IMR-90 (cell line): ENCODE results near the gene SIN3B. TPM values are rescaled to one million over a fixed set of nuclear protein-coding genes. Genes with fewer than 3 reads are reported as not detected.

ENCODE experiments used
- ATAC-seq: fragments of 200-7000 bp; cut with Tn5 transposase; 2 replicates; pipeline ENCODE4 v1.9.1; 2020; ENCODE audit warnings: low read depth, mild to moderate bottlenecking, moderate library complexity
- BruUV-seq: library from RNA; stranded (reverse); fragments of 400-500 nt; replicated peaks from 2 replicates; lab custom pipeline; 2021; lab: Mats Ljungman, UMichigan
- CTCF ChIA-PET: fragments of 300-600 bp; formaldehyde crosslinking; extraction: SDS; loops from one replicate; lab custom pipeline; 2021; ENCODE audit warnings: antibody characterized with exemption; lab: Yijun Ruan, JAX
- POLR2A ChIA-PET: fragments of 300-600 bp; sonication (Branson Sonifier 250); formaldehyde crosslinking; loops from one replicate; lab custom pipeline; 2022; ENCODE audit warnings: antibody characterized with exemption; ENCODE audit not compliant: unreplicated experiment; lab: Charles Lee
- DNase-seq: peaks from one replicate; pipeline ENCODE4 v3.0.0; 2013
- H2AFZ ChIP-seq: replicated peaks from 2 replicates; pipeline ENCODE3; 2013; ENCODE audit warnings: low read length, mild to moderate bottlenecking; ENCODE audit not compliant: poor library complexity
- H2AK5ac ChIP-seq: 2 replicates; pipeline ENCODE4 v1.6.1; 2013; ENCODE audit warnings: low read depth, low read length, inconsistent platforms
- H2AK9ac ChIP-seq: replicated peaks from 2 replicates; pipeline ENCODE3; 2013; ENCODE audit warnings: mild to moderate bottlenecking, low read depth, low read length, moderate library complexity; ENCODE audit not compliant: poor library complexity
- H2BK120ac ChIP-seq: 2 replicates; pipeline ENCODE4 v1.6.1; 2013; ENCODE audit warnings: low read depth, low read length, inconsistent platforms
- H2BK15ac ChIP-seq: 3 replicates; pipeline ENCODE4 v1.6.1; 2013; ENCODE audit warnings: low read depth, low read length, inconsistent platforms
- H2BK20ac ChIP-seq: 2 replicates; pipeline ENCODE4 v1.6.1; 2013; ENCODE audit warnings: low read depth, mild to moderate bottlenecking, inconsistent platforms, low read length, moderate library complexity
- H2BK5ac ChIP-seq: 2 replicates; pipeline ENCODE4 v1.6.1; 2013; ENCODE audit warnings: mild to moderate bottlenecking, low read depth, low read length, inconsistent platforms; ENCODE audit not compliant: poor library complexity, severe bottlenecking
- H3K14ac ChIP-seq: replicated peaks from 2 replicates; pipeline ENCODE4 v1.6.1; 2013; ENCODE audit warnings: low read depth, low read length, inconsistent platforms
- H3K18ac ChIP-seq: 2 replicates; pipeline ENCODE4 v1.6.1; 2013; ENCODE audit warnings: low read depth, low read length, control low read depth
- H3K23ac ChIP-seq: 2 replicates; pipeline ENCODE4 v1.6.1; 2013; ENCODE audit warnings: low read depth, low read length, inconsistent platforms
- H3K27ac ChIP-seq: 2 replicates; pipeline ENCODE4 v1.5.1; 2013; ENCODE audit warnings: mild to moderate bottlenecking, control low read depth, low read length; ENCODE audit not compliant: insufficient read depth
- H3K27me3 ChIP-seq: 2 replicates; pipeline ENCODE4 v1.6.1; 2013; ENCODE audit warnings: low read length; ENCODE audit not compliant: control insufficient read depth, insufficient read depth
- H3K36me3 ChIP-seq: 2 replicates; pipeline ENCODE4 v1.6.1; 2013; ENCODE audit warnings: low read length, mixed read lengths; ENCODE audit not compliant: control insufficient read depth, insufficient read depth
- H3K4ac ChIP-seq: 2 replicates; pipeline ENCODE4 v1.6.1; 2013; ENCODE audit warnings: low read depth, low read length, inconsistent platforms
- H3K4me1 ChIP-seq: 2 replicates; pipeline ENCODE4 v1.6.1; 2013; ENCODE audit warnings: low read length, mixed read lengths; ENCODE audit not compliant: control insufficient read depth, insufficient read depth
- H3K4me2 ChIP-seq: 2 replicates; pipeline ENCODE4 v1.6.1; 2013; ENCODE audit warnings: low read depth, mild to moderate bottlenecking, control low read depth, low read length, moderate library complexity
- H3K4me3 ChIP-seq: 2 replicates; pipeline ENCODE4 v1.5.1; 2013; ENCODE audit warnings: low read depth, mild to moderate bottlenecking, control low read depth, low read length, moderate library complexity; ENCODE audit not compliant: insufficient read depth
- H3K56ac ChIP-seq: 2 replicates; pipeline ENCODE4 v1.6.1; 2013; ENCODE audit warnings: low read length, inconsistent platforms; ENCODE audit not compliant: insufficient read depth; ENCODE audit errors: extremely low read depth
- H3K79me1 ChIP-seq, 2 experiments: 2 replicates each; pipeline ENCODE4 v1.6.1; 2013; ENCODE audit warnings: low read length in 2 of 2, inconsistent platforms in 1 of 2, low read depth in 1 of 2
- H3K9ac ChIP-seq: 2 replicates; pipeline ENCODE4 v1.6.1; 2013; ENCODE audit warnings: low read depth, low read length, control low read depth
- H3K9me1 ChIP-seq: 2 replicates; pipeline ENCODE4 v1.6.1; 2013; ENCODE audit warnings: low read length, inconsistent platforms; ENCODE audit not compliant: insufficient read depth
- H3K9me3 ChIP-seq: 2 replicates; pipeline ENCODE4 v1.6.1; 2013; ENCODE audit warnings: low read length; ENCODE audit not compliant: control insufficient read depth, insufficient read depth
- H4K20me1 ChIP-seq: 2 replicates; pipeline ENCODE4 v1.6.1; 2013; ENCODE audit warnings: low read length, inconsistent platforms; ENCODE audit not compliant: insufficient read depth
- H4K5ac ChIP-seq: 2 replicates; pipeline ENCODE4 v1.6.1; 2013; ENCODE audit warnings: mild to moderate bottlenecking, low read depth, low read length, control low read depth
- H4K8ac ChIP-seq, 2 experiments: 2 replicates each; pipeline ENCODE4 v1.6.1; 2013; ENCODE audit warnings: low read depth in 2 of 2, low read length in 2 of 2, control low read depth in 1 of 2, inconsistent platforms in 1 of 2
- H4K91ac ChIP-seq: 2 replicates; pipeline ENCODE4 v1.6.1; 2013; ENCODE audit warnings: low read depth, low read length, inconsistent platforms; ENCODE audit not compliant: insufficient read depth
- BHLHE40 ChIP-seq: fragments of 150-350 bp; IDR thresholded peaks from 2 replicates; pipeline ENCODE4 v1.6.1; 2016; ENCODE audit warnings: mild to moderate bottlenecking, low read depth, low read length
- CEBPB ChIP-seq: IDR thresholded peaks from 2 replicates; pipeline ENCODE4 v1.6.1; 2012; ENCODE audit warnings: low read depth, low read length, improper control_type of control experiment
- CHD1 ChIP-seq: IDR thresholded peaks from 2 replicates; pipeline ENCODE4 v1.6.1; 2012; ENCODE audit warnings: low read depth, low read length, improper control_type of control experiment
- CTCF ChIP-seq: conservative IDR thresholded peaks from 2 replicates; pipeline ENCODE4 v1.5.1; 2012; ENCODE audit warnings: mild to moderate bottlenecking, low read depth, low read length, improper control_type of control experiment
- ELK1 ChIP-seq: fragments of 150-350 bp; IDR thresholded peaks from 2 replicates; pipeline ENCODE4 v1.6.1; 2016; ENCODE audit warnings: low read depth, mild to moderate bottlenecking, low read length, moderate library complexity, borderline replicate concordance
- FOS ChIP-seq: fragments of 150-350 bp; IDR thresholded peaks from 2 replicates; pipeline ENCODE4 v1.6.1; 2016; ENCODE audit warnings: low read depth, low read length
- MAFK ChIP-seq: IDR thresholded peaks from 2 replicates; pipeline ENCODE4 v1.6.1; 2012; ENCODE audit warnings: low read depth, low read length, improper control_type of control experiment
- MAZ ChIP-seq: IDR thresholded peaks from 2 replicates; pipeline ENCODE4 v1.6.1; 2012; ENCODE audit warnings: low read depth, mild to moderate bottlenecking, low read length, improper control_type of control experiment, moderate library complexity, borderline replicate concordance
- MXI1 ChIP-seq: IDR thresholded peaks from 2 replicates; pipeline ENCODE4 v1.6.1; 2012; ENCODE audit warnings: low read depth, mild to moderate bottlenecking, low read length, moderate library complexity, borderline replicate concordance
- NFE2L2 ChIP-seq: fragments of 150-350 bp; IDR thresholded peaks from 2 replicates; pipeline ENCODE4 v1.6.1; 2016; ENCODE audit warnings: low read depth, mild to moderate bottlenecking, low read length
- POLR2A ChIP-seq: IDR thresholded peaks from 2 replicates; pipeline ENCODE4 v1.6.1; 2012; ENCODE audit warnings: mild to moderate bottlenecking, low read depth, low read length
- RAD21 ChIP-seq: IDR thresholded peaks from 2 replicates; pipeline ENCODE4 v1.6.1; 2012; ENCODE audit warnings: low read length, improper control_type of control experiment
- RCOR1 ChIP-seq: IDR thresholded peaks from 2 replicates; pipeline ENCODE4 v1.6.1; 2012; ENCODE audit warnings: mild to moderate bottlenecking, low read length, improper control_type of control experiment; ENCODE audit not compliant: insufficient replicate concordance
- RFX5 ChIP-seq: IDR thresholded peaks from 2 replicates; pipeline ENCODE4 v1.8.0; 2012; ENCODE audit warnings: low read depth, mild to moderate bottlenecking, low read length, moderate library complexity
- SMC3 ChIP-seq: fragments of 150-350 bp; IDR thresholded peaks from 2 replicates; pipeline ENCODE4 v1.6.1; 2016; ENCODE audit warnings: low read depth, mild to moderate bottlenecking, antibody characterized with exemption, low read length, moderate library complexity
- WGBS, 2 experiments: methylation state at CpG; one replicate each; pipeline versions ENCODE4 v1.1.5 to v1.1.7; 2013; ENCODE audit warnings: missing lambda C conversion rate in 2 of 2; ENCODE audit not compliant: insufficient read length in 1 of 2; ENCODE audit errors: extremely low coverage in 2 of 2; 5-methylcytosine and 5-hydroxymethylcytosine counted together
- dilution Hi-C: fragments of 300-500 bp; cut with HindIII; formaldehyde crosslinking; loops from one replicate; pipeline ENCODE4 v1.14.3; 2018; ENCODE audit warnings: low sequenced_read_pairs; ENCODE audit not compliant: unreplicated experiment
- in situ Hi-C: fragments of 300-500 bp; cut with MboI; formaldehyde crosslinking; loops from 3 replicates; pipeline ENCODE4 v1.14.3; 2019; ENCODE audit warnings: low sequenced_read_pairs, inconsistent platforms, mixed read lengths
- intact Hi-C: fragments of 100-400 bp; cut with micrococcal nuclease; formaldehyde crosslinking; loops from 2 replicates; pipeline ENCODE4 v1.10.0; 2022
- polyA plus RNA-seq, 3 experiments: library from polyadenylated mRNA; depleted of rRNA; stranded (reverse); fragments of >200 nt; gene quantifications; 2 replicates each; pipeline ENCODE4 v1.2.3, GENCODE V29; 2012; ENCODE audit warnings: low replicate concordance in 1 of 3
- total RNA-seq: library from RNA; depleted of rRNA; stranded (reverse); fragments of >200 nt; gene quantifications from 2 replicates; pipeline ENCODE4 v1.2.3, GENCODE V29; 2012
- TF ChIP-seq, protein P1 (sequence below): fragments of 150-350 bp; IDR thresholded peaks from 2 replicates; pipeline ENCODE4 v1.6.1; 2017; ENCODE audit warnings: mild to moderate bottlenecking, antibody characterized with exemption, low read length, low read depth

Gene SIN3B
- total and polyA plus RNA-seq, 2 of the 4 experiments (the other 2 are of a cell fraction) = 7.9 to 40.0 TPM

GRCh38 chr19:16871871-16872270 lies 42.7 kb downstream of the SIN3B start:
- Histone ChIP-seq H4K5ac (no peak overlapping the region), H3K4me3 (no peak overlapping the region), H3K9ac (no peak overlapping the region), H3K4me1 (no peaks in the 10 kb centered on the region), H2BK120ac (no peak overlapping the region), H3K9me3 (no peaks in the 10 kb centered on the region), H2AFZ (no peak overlapping the region), H3K36me3 (peaks cover 76% of the 10 kb centered on the region), H2AK5ac (no peak overlapping the region), H2BK15ac (no peak overlapping the region), H3K4me2 (no peak overlapping the region), H3K27ac (no peak overlapping the region), H3K4ac (no peak overlapping the region), H2BK20ac (no peak overlapping the region), H3K79me1 (peaks cover 25 to 43% of the 10 kb centered on the region in 2 experiments), H3K9me1 (0 out of 2 replicates have a peak, but pooled peaks cover 5% of the 10 kb centered on the region), H3K56ac (no peak overlapping the region), H2BK5ac (no peak overlapping the region), H4K91ac (no peak overlapping the region), H3K27me3 (no peaks in the 10 kb centered on the region), H3K14ac (no peak overlapping the region), H2AK9ac (no peak overlapping the region), H4K20me1 (peaks cover 29% of the 10 kb centered on the region), H4K8ac (no peak overlapping the region), H3K23ac (no peak overlapping the region), H3K18ac (no peak overlapping the region)
- ATAC-seq = no peak
- dilution Hi-C loops (no loop called here), intact Hi-C loops (no loop called here), in situ Hi-C loops (no loop called here)
- no peak for DNase-seq
- TF ChIP-seq, protein P1, sequence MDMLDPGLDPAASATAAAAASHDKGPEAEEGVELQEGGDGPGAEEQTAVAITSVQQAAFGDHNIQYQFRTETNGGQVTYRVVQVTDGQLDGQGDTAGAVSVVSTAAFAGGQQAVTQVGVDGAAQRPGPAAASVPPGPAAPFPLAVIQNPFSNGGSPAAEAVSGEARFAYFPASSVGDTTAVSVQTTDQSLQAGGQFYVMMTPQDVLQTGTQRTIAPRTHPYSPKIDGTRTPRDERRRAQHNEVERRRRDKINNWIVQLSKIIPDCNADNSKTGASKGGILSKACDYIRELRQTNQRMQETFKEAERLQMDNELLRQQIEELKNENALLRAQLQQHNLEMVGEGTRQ = no peak
- no peak for TF ChIP-seq CEBPB
- TF ChIP-seq POLR2A = no peak
- no peak for TF ChIP-seq MXI1
- TF ChIP-seq SMC3 = no peak
- no peak for TF ChIP-seq CHD1
- no peak for TF ChIP-seq CTCF
- TF ChIP-seq RCOR1 = no peak
- TF ChIP-seq MAZ = no peak
- TF ChIP-seq RAD21 = no peak
- no peak for TF ChIP-seq NFE2L2
- no peak for TF ChIP-seq ELK1
- TF ChIP-seq BHLHE40 = no peak
- TF ChIP-seq RFX5 = no peak
- no peak for TF ChIP-seq MAFK
- no peak for TF ChIP-seq FOS
- BruUV-seq = no TSS peak
- ChIA-PET CTCF (no interaction called here), POLR2A (no interaction called here)
- no CpG with 5 or more reads among the region's 7 CpGs for WGBS, 2 experiments
